ENCODE data around the gene ABL2.
A peak's percentile ranks its signal among the peaks of the same experiment; 100 is the strongest.

DNA sequence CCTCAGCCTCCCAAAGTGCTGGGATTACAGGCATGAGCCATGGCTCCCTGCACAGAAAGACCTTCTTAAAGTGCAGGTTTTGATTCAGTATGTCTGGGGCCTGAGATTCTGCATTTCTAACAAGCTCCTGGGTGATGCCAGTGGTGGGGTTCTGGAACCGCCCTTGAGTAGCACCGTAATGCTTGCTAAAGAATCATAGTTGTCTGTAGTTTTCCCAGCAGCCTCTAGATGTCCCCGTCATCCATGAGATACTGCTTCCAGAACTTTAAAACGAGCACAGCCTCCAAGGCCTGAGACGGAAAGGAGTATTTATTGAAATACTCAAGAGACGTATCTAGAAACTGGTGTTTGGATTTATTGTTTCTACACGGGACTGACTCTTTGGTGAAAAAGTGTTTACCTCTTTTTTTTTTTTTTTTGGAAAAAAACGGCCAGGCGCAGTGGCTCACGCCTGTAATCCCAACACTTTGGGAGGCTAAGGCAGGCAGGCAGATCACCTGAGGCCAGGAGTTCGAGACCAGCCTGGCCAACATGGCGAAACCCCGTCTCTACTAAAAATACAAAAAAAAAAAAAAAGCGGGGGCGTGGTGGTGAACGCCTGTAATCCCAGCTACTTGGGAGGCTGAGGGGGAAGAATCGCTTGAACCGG, 150.2 kb downstream of the ABL2 start:
- TF ChIP-seq, protein P1, sequence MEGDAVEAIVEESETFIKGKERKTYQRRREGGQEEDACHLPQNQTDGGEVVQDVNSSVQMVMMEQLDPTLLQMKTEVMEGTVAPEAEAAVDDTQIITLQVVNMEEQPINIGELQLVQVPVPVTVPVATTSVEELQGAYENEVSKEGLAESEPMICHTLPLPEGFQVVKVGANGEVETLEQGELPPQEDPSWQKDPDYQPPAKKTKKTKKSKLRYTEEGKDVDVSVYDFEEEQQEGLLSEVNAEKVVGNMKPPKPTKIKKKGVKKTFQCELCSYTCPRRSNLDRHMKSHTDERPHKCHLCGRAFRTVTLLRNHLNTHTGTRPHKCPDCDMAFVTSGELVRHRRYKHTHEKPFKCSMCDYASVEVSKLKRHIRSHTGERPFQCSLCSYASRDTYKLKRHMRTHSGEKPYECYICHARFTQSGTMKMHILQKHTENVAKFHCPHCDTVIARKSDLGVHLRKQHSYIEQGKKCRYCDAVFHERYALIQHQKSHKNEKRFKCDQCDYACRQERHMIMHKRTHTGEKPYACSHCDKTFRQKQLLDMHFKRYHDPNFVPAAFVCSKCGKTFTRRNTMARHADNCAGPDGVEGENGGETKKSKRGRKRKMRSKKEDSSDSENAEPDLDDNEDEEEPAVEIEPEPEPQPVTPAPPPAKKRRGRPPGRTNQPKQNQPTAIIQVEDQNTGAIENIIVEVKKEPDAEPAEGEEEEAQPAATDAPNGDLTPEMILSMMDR (IDR thresholded peaks at IDR 0.05), result peak; percentile 82
- no peak for TF ChIP-seq POLR2AphosphoS5 (IDR thresholded peaks at IDR 0.05; ENCODE audit: low read depth, low read length)
- TF ChIP-seq, protein P2, sequence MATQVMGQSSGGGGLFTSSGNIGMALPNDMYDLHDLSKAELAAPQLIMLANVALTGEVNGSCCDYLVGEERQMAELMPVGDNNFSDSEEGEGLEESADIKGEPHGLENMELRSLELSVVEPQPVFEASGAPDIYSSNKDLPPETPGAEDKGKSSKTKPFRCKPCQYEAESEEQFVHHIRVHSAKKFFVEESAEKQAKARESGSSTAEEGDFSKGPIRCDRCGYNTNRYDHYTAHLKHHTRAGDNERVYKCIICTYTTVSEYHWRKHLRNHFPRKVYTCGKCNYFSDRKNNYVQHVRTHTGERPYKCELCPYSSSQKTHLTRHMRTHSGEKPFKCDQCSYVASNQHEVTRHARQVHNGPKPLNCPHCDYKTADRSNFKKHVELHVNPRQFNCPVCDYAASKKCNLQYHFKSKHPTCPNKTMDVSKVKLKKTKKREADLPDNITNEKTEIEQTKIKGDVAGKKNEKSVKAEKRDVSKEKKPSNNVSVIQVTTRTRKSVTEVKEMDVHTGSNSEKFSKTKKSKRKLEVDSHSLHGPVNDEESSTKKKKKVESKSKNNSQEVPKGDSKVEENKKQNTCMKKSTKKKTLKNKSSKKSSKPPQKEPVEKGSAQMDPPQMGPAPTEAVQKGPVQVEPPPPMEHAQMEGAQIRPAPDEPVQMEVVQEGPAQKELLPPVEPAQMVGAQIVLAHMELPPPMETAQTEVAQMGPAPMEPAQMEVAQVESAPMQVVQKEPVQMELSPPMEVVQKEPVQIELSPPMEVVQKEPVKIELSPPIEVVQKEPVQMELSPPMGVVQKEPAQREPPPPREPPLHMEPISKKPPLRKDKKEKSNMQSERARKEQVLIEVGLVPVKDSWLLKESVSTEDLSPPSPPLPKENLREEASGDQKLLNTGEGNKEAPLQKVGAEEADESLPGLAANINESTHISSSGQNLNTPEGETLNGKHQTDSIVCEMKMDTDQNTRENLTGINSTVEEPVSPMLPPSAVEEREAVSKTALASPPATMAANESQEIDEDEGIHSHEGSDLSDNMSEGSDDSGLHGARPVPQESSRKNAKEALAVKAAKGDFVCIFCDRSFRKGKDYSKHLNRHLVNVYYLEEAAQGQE (IDR thresholded peaks at IDR 0.05; ENCODE audit: insufficient read depth in 1 of 2, low read depth in 2 of 2, low read length in 1 of 2), result no peak

Measured in Panc1 (cell line).